HCEC 1CT (cell line): ENCODE data around the gene CADM2.

Experiments
- DNase-seq: peaks from one replicate; pipeline ENCODE4 v3.0.0-alpha.2; 2017

CADM2 gene

GRCh38 chr3:84985795-84986194 is 27.0 kb downstream of the CADM2 start:
- no peak for DNase-seq

GRCh38 chr3:84987706-84988504 is 29.1 kb downstream of the CADM2 start:
- DNase-seq, result no peak

- DNase-seq, result no peak
These were observed 30.3 kb downstream of the CADM2 start for GRCh38 chr3:84989102-84989501.

- no peak for DNase-seq
These were observed 32.7 kb downstream of the CADM2 start for GRCh38 chr3:84991422-84991900.

- DNase-seq, result no peak
These were observed 35.2 kb downstream of the CADM2 start for GRCh38 chr3:84993956-84994355.

GRCh38 chr3:84998545-84998944 is 39.8 kb downstream of the CADM2 start:
- DNase-seq, result no peak

- no peak for DNase-seq
These were observed 44.7 kb downstream of the CADM2 start for GRCh38 chr3:85003479-85003878.

GRCh38 chr3:85004147-85004546 is 45.4 kb downstream of the CADM2 start:
- DNase-seq, result no peak

- no peak for DNase-seq
These were observed 47.2 kb downstream of the CADM2 start for GRCh38 chr3:85005946-85006345.

GRCh38 chr3:85007195-85008094 is 48.7 kb downstream of the CADM2 start:
- DNase-seq, result no peak

GRCh38 chr3:85020828-85021227 is 62.0 kb downstream of the CADM2 start:
- DNase-seq, result no peak

- no peak for DNase-seq
These were observed 71.3 kb downstream of the CADM2 start for GRCh38 chr3:85030052-85030451.

- DNase-seq, result no peak
These were observed 78.4 kb downstream of the CADM2 start for GRCh38 chr3:85037203-85037602.

GRCh38 chr3:85041001-85041400 is 82.2 kb downstream of the CADM2 start:
- no peak for DNase-seq

GRCh38 chr3:85041562-85042055 is 82.8 kb downstream of the CADM2 start:
- DNase-seq, result no peak

- no peak for DNase-seq
These were observed 92.0 kb downstream of the CADM2 start for GRCh38 chr3:85050821-85051220.

GRCh38 chr3:85051786-85052185 is 93.0 kb downstream of the CADM2 start:
- no peak for DNase-seq

GRCh38 chr3:85053626-85054025 is 94.8 kb downstream of the CADM2 start:
- DNase-seq, result no peak

GRCh38 chr3:85054579-85054978 is 95.8 kb downstream of the CADM2 start:
- no peak for DNase-seq

- no peak for DNase-seq
These were observed 110.1 kb downstream of the CADM2 start for GRCh38 chr3:85068911-85069310.

- DNase-seq, result no peak
These were observed 115.2 kb downstream of the CADM2 start for GRCh38 chr3:85074003-85074402.

GRCh38 chr3:85075663-85076062 is 116.9 kb downstream of the CADM2 start:
- no peak for DNase-seq

GRCh38 chr3:85077018-85077417 is 118.2 kb downstream of the CADM2 start:
- no peak for DNase-seq
